Brain microvascular endothelial cell (primary cell): ENCODE results near the gene L1CAM.

Experiments used
- DNase-seq: peaks from one replicate; pipeline ENCODE4 v3.0.0-alpha.2; 2020
- H3K27ac ChIP-seq: fragments of 250-450 bp; sonication (Bioruptor Pico); 2 replicates; pipeline ENCODE4 v1.5.1; 2020; ENCODE audit warnings: mild to moderate bottlenecking, moderate library complexity
- H3K27me3 ChIP-seq: fragments of 250-450 bp; sonication (Bioruptor Pico); replicated peaks from 2 replicates; pipeline ENCODE4 v1.5.1; 2020; ENCODE audit warnings: mild to moderate bottlenecking
- H3K36me3 ChIP-seq: fragments of 250-450 bp; sonication (Bioruptor Pico); replicated peaks from 2 replicates; pipeline ENCODE4 v1.5.1; 2020; ENCODE audit warnings: mild to moderate bottlenecking
- H3K4me3 ChIP-seq: 2 replicates; pipeline ENCODE4 v1.5.1; 2011; ENCODE audit warnings: low read depth, mild to moderate bottlenecking, control low read depth, low read length, moderate library complexity
- in situ Hi-C: cut with HindIII; loops from 2 replicates; pipeline ENCODE4 v1.10.0; 2017; ENCODE audit warnings: low sequenced_read_pairs, low pct_ligation_motif_present
- TF ChIP-seq, protein P1 (sequence below): IDR thresholded peaks from 2 replicates; pipeline ENCODE4 v1.5.1; 2011; ENCODE audit warnings: low read depth, mild to moderate bottlenecking, moderate library complexity, low read length, control low read depth, inconsistent platforms; ENCODE audit errors: missing control alignments

Gene L1CAM

DNA sequence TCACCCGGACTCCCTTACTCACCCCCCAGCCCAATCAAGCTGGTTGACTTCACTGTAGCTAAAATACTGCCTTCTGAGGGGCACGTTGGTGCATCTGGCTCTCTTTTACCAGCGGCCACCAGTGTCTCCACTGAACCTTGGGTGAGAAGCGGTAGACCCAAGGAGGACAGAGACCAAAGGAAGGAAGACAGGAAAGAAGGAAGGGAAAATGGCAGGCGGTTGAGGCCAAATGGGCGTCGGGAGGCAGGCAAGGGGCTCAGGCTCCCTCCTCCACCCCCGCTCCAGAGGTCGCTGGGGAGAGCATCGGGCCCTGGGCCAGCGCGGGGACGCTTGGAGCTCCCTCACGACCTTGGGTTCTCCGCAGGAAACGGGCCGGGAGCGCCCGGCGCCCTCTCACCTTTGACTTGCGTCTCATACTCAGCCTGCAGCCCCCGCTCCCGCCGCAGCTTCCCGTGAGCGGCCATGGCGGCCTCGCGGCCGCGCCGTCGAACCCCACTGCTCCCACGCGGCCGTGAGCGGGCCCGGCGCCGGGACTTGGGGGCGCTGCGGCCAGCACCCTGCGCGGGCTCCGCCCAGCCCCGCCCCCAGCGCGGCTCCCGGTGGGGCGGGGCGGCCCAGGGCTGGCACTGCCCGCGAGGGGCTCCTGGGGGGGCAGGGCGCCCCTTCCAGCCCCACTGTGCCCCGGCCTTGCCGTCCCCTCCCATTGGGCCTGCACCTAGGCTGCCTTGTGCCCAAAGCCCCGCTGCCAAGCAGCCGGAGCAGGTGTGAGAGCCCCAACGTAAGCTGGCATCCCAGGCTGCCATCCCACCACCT lies 40.0 kb upstream of the L1CAM start, which contains the start of gene ARHGAP4:
Gene ARHGAP4 (minus strand): TSS at position 526 of the 813 bp plus-strand sequence. CDS start 62 bp downstream, at position 464.
- no peak for DNase-seq
- Histone ChIP-seq H3K27ac (no peak within 1 kb of the TSS), H3K27me3 (no peaks in the 10 kb centered on the region), H3K36me3 (no peaks in the 10 kb centered on the region), H3K4me3 (peak within 1 kb of the TSS; percentile 58)
- TF ChIP-seq, protein P1, sequence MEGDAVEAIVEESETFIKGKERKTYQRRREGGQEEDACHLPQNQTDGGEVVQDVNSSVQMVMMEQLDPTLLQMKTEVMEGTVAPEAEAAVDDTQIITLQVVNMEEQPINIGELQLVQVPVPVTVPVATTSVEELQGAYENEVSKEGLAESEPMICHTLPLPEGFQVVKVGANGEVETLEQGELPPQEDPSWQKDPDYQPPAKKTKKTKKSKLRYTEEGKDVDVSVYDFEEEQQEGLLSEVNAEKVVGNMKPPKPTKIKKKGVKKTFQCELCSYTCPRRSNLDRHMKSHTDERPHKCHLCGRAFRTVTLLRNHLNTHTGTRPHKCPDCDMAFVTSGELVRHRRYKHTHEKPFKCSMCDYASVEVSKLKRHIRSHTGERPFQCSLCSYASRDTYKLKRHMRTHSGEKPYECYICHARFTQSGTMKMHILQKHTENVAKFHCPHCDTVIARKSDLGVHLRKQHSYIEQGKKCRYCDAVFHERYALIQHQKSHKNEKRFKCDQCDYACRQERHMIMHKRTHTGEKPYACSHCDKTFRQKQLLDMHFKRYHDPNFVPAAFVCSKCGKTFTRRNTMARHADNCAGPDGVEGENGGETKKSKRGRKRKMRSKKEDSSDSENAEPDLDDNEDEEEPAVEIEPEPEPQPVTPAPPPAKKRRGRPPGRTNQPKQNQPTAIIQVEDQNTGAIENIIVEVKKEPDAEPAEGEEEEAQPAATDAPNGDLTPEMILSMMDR, result no peak
- in situ Hi-C loops, result no loop called here

DNA sequence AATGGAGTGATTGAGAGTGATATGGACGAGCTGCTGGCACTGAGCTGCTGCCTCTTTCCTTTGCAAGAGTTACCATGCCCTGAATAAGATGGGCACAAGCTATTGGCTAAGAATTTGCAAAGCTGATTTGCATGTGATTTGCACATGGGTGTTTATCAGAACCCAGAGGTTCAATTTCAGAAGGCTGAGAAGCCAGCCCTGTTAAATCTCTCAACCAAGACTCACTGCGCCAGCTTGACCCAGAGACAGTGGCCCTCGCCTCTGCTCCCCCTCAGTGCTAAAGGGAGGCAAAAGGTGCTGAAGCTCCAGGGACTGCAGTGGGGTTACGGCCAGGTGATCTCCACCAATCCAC lies 39.4 kb upstream of the L1CAM start:
- Histone ChIP-seq H3K27ac (no peak overlapping the region), H3K27me3 (no peaks in the 10 kb centered on the region), H3K36me3 (no peaks in the 10 kb centered on the region), H3K4me3 (no peak overlapping the region)
- TF ChIP-seq, protein P1, result no peak
- DNase-seq, result no peak
- in situ Hi-C loops, result no loop called here

DNA sequence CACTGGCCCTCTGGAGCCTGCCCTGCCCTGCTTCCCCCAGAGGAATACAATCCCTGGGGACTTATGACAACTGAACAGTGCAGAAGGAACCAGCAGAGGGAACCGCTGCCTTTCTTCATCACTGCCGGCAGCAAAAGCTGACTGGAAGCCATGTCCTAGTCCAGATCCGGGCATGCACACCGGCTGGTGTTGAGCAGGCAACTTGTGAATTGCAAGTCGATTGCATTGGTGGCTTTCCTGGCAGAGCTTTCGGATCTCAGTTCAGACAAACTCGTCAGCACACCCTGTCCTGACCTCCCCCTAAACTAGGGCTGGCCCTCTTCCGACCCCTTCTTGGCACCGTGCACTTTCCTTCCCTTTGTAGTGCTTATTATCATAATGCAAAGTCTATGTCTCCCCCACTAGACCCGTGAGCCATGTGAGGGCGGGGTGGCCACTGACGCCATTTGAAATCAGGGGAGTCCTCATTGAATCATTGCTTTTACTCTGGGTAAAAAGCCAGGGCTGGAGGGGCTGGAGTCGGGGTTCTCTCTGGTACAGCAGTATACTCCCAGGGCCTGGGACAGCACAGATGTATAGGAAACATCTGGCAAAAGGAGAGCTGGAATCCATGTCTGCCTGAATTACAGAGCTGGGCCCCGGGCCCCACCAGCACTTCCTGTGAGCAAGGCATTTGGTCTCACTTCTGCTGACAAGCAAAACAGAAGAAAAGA lies 38.3 kb upstream of the L1CAM start:
- TF ChIP-seq, protein P1, result peak; percentile 44
- DNase-seq, result no peak
- H3K27me3 ChIP-seq, result no peaks in the 10 kb centered on the region
- in situ Hi-C loops, result no loop called here
- no peak overlapping the region for H3K27ac ChIP-seq
- H3K36me3 ChIP-seq, result no peaks in the 10 kb centered on the region
- H3K4me3 ChIP-seq, result no peak overlapping the region

DNA sequence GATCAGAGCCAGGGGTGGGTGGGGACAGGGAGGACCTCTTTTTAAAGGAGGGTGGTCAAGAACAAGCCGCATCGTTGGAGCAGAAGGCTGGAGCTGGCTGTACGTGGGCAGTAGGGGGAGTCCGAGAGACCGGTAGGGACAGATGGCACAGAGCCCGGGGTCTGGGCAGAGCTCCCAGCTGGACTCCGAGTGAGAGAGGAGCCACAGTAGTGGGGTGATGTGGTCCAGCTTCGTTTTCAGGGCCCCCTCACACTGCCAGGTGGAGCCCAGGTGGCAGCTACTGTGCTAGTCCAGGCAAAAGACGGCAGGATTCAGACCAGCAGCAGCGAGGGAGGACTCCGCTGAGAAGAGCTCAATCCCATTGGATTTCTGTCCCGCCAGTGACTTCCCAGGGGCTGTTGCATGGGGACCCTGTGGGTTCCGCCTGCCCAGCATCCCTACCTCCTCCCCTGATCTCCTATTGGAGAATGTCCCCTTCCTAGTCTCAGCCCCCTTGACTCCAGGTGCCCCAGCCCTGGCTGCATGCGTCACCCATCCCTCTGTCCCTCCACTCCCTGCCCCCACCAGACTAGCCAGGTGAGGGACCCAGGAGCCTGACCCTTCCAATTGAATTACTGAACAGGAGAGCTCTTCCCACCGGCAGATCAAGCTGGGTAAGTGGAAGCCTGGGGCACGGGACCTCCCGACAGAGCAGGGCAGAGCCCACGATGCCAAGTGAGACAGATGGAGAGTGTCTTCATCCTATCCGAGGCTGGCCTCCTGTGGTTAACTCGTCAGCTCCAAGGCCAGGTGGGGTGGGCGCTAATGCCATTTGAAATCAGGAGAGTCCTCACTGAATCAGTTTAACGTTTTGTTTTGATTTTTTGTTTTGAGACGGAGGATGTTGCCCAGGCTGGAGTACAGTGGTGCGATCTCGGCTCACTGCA lies 37.2 kb upstream of the L1CAM start:
- DNase-seq, result no peak
- no peaks in the 10 kb centered on the region for H3K27me3 ChIP-seq
- no peak overlapping the region for H3K27ac ChIP-seq
- in situ Hi-C loops, result no loop called here
- TF ChIP-seq, protein P1, result peak; percentile 76
- H3K36me3 ChIP-seq, result no peaks in the 10 kb centered on the region
- no peak overlapping the region for H3K4me3 ChIP-seq

DNA sequence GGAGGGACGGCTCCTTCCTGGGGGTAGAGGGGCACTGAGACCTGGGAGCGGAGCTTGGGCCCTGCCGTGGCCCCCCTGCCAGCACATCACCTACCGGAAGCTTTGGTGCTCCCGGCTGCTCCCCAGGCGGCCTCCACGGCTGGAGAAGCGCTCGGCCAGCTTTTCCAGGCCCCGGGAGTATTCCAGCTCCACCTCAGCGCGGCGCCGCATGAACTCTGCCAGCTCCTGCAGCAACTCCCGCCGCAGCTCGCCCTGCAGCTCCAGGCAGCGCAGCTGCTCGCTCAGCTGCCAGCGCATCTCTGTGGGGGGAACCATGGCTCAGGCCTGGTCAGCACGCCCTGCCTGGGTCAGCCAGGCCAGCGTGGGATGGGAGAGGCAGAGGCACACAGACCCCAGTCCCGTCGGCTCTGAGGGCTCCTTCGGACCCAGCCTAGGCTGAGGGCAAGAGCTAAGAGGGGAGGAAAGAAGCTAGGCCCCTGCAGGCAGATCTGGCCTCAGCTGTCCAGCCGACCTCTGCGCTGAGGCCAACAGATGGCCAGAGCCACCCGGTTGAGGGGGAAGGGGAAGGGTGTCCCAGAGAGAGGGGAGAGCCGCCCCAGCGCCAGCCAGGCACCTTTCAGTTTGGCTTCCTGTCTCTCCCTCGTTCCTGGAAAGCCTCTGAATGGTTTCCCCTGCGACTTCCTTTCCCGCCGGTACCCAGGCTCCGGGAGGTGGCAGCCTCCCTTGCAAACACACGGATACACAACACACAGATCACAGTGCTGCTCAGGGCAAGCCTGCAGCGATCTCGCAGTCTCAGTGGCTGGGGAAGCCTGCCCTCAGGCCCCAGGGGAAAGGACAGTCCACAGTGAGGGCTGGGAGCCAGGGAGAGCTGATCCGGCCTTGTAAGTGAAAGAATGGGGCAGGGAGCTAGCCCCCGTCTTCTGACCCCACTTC lies 35.8 kb upstream of the L1CAM start:
- TF ChIP-seq, protein P1, result no peak
- H3K27me3 ChIP-seq, result no peaks in the 10 kb centered on the region
- no peak overlapping the region for H3K4me3 ChIP-seq

More for the DNA sequence above, 35.8 kb upstream of the L1CAM start:
- in situ Hi-C loops, result no loop called here
- Histone ChIP-seq H3K36me3 (no peaks in the 10 kb centered on the region), H3K27ac (no peak overlapping the region)
- DNase-seq, result no peak
